K562 (cell line): Measurements from ENCODE around the gene HLCS.

Experiments used
- TF ChIP-seq, protein P1 (sequence below), 2 experiments: fragments of 450-650 bp; formaldehyde crosslinking in 1 of 2; IDR thresholded peaks; 2 replicates each; pipeline versions ENCODE4 v1.4.0 to v1.6.1; 2014 to 2020; ENCODE audit warnings: mild to moderate bottlenecking in 2 of 2, borderline replicate concordance in 1 of 2, low read depth in 1 of 2
- TF ChIP-seq, protein P2 (sequence below): fragments of 200-800 bp; sonication (Bioruptor generic); IDR thresholded peaks from 2 replicates; pipeline ENCODE4 v1.6.1; 2017; ENCODE audit warnings: missing genetic modification characterization, missing compliant biosample characterization

DNA sequence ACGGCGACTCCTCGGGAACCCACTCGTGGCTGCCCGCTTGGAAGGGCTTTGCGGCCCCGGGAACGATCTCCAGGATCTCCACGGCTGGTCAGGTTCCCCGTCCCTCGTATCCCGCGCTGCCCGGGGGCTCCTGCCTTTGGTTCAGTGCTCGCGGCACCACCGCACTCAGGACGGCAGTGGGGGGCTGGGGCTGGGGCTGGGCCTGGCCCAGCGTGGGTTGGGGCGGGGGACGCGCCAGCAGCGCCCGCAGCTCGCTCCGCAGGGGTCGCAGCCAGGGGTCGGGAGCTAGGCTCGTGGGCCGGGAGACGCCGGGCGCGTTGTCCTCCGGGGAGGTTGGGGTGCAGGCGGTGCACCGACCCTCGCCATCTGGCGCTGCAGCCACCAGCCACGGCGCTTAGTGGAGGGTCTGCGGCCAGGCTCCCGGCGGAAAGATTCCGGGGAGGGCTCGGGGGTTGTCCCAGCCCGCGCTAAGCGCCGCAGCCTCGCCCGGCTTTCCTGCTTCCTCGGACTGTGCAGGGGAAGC, 258.6 kb downstream of the HLCS start:
- TF ChIP-seq, protein P1, sequence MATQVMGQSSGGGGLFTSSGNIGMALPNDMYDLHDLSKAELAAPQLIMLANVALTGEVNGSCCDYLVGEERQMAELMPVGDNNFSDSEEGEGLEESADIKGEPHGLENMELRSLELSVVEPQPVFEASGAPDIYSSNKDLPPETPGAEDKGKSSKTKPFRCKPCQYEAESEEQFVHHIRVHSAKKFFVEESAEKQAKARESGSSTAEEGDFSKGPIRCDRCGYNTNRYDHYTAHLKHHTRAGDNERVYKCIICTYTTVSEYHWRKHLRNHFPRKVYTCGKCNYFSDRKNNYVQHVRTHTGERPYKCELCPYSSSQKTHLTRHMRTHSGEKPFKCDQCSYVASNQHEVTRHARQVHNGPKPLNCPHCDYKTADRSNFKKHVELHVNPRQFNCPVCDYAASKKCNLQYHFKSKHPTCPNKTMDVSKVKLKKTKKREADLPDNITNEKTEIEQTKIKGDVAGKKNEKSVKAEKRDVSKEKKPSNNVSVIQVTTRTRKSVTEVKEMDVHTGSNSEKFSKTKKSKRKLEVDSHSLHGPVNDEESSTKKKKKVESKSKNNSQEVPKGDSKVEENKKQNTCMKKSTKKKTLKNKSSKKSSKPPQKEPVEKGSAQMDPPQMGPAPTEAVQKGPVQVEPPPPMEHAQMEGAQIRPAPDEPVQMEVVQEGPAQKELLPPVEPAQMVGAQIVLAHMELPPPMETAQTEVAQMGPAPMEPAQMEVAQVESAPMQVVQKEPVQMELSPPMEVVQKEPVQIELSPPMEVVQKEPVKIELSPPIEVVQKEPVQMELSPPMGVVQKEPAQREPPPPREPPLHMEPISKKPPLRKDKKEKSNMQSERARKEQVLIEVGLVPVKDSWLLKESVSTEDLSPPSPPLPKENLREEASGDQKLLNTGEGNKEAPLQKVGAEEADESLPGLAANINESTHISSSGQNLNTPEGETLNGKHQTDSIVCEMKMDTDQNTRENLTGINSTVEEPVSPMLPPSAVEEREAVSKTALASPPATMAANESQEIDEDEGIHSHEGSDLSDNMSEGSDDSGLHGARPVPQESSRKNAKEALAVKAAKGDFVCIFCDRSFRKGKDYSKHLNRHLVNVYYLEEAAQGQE (IDR thresholded peaks at IDR 0.05; ENCODE audit: borderline replicate concordance), result no peak
- TF ChIP-seq, protein P1 (CRISPR knock-in tag; IDR thresholded peaks at IDR 0.05; ENCODE audit: low read depth), result no peak
- TF ChIP-seq, protein P2, sequence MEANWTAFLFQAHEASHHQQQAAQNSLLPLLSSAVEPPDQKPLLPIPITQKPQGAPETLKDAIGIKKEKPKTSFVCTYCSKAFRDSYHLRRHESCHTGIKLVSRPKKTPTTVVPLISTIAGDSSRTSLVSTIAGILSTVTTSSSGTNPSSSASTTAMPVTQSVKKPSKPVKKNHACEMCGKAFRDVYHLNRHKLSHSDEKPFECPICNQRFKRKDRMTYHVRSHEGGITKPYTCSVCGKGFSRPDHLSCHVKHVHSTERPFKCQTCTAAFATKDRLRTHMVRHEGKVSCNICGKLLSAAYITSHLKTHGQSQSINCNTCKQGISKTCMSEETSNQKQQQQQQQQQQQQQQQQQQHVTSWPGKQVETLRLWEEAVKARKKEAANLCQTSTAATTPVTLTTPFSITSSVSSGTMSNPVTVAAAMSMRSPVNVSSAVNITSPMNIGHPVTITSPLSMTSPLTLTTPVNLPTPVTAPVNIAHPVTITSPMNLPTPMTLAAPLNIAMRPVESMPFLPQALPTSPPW, result no peak
